Esophagus muscularis mucosa (tissue), 4 donors: ENCODE measurements around the gene CDY2A.
"Not testable (repeated sequence)": the region's sequence is repeated elsewhere in the genome, so short reads cannot be mapped to it uniquely, and the experiment has no call there.

Experiments used
- EP300 ChIP-seq: sonication (generic); formaldehyde crosslinking; IDR thresholded peaks from one replicate; pipeline ENCODE4 v1.6.1; 2017; ENCODE audit warnings: antibody characterized with exemption
- POLR2A ChIP-seq: fragments of 450-650 bp; IDR thresholded peaks from one replicate; pipeline ENCODE4 v1.6.1; 2017; ENCODE audit warnings: antibody characterized with exemption, moderate library complexity, mild to moderate bottlenecking, low read depth
- POLR2AphosphoS5 ChIP-seq, 2 donors: sonication (generic); formaldehyde crosslinking; IDR thresholded peaks; one replicate each; pipeline ENCODE4 v1.6.1; 2017; ENCODE audit warnings: antibody characterized with exemption in 2 of 2
- TF ChIP-seq, protein P1 (sequence below), 3 experiments: fragments of 200-600 bp in 2 of 3; fragments of 450-650 bp in 1 of 3; sonication (generic) in 2 of 3; IDR thresholded peaks; one replicate each; pipeline ENCODE4 v1.5.1; 2017 to 2019; ENCODE audit warnings: antibody characterized with exemption in 3 of 3, mild to moderate bottlenecking in 2 of 3, moderate library complexity in 1 of 3

DNA sequence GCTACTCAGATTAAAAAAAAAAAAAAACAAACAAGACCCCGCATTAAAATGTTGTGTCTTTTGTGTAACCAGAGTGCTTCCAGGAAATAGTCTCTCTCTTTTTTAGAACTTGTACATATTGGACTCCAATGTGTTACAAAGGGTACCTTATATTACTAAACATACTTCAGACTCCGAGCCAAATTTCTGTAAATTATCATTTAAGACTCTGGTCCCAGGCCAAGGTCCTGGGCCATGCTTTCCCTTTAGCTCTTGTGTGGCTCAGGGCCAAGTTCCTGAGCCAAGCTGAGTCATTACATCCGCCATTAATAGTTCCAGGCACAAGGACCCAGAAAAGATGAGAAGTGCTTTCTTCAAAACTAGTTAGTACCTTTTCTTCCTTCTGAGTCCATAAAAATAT lies 4.6 kb downstream of the CDY2A start:
- TF ChIP-seq, protein P1, sequence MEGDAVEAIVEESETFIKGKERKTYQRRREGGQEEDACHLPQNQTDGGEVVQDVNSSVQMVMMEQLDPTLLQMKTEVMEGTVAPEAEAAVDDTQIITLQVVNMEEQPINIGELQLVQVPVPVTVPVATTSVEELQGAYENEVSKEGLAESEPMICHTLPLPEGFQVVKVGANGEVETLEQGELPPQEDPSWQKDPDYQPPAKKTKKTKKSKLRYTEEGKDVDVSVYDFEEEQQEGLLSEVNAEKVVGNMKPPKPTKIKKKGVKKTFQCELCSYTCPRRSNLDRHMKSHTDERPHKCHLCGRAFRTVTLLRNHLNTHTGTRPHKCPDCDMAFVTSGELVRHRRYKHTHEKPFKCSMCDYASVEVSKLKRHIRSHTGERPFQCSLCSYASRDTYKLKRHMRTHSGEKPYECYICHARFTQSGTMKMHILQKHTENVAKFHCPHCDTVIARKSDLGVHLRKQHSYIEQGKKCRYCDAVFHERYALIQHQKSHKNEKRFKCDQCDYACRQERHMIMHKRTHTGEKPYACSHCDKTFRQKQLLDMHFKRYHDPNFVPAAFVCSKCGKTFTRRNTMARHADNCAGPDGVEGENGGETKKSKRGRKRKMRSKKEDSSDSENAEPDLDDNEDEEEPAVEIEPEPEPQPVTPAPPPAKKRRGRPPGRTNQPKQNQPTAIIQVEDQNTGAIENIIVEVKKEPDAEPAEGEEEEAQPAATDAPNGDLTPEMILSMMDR (IDR thresholded peaks at IDR 0.05): not testable (repeated sequence)
- not testable (repeated sequence) for TF ChIP-seq POLR2A; POLR2AphosphoS5 (IDR thresholded peaks at IDR 0.05); EP300
